Fibroblast of lung (primary cell): ENCODE data around the gene AGBL1.

ENCODE experiments used
- EZH2 ChIP-seq: IDR thresholded peaks from 2 replicates; pipeline ENCODE4 v1.5.1; 2012; ENCODE audit warnings: low read length, control low read depth, mild to moderate bottlenecking; ENCODE audit errors: missing control alignments
- TF ChIP-seq, protein P1 (sequence below), 2 donors: IDR thresholded peaks in 1 of 2; conservative IDR thresholded peaks in 1 of 2; 1 replicate in 1 of 2; 2 replicates in 1 of 2; pipeline ENCODE4 v1.5.1; 2011 to 2012; ENCODE audit warnings: low read length in 2 of 2, control low read depth in 1 of 2, inconsistent platforms in 1 of 2, low read depth in 1 of 2, mild to moderate bottlenecking in 1 of 2

DNA sequence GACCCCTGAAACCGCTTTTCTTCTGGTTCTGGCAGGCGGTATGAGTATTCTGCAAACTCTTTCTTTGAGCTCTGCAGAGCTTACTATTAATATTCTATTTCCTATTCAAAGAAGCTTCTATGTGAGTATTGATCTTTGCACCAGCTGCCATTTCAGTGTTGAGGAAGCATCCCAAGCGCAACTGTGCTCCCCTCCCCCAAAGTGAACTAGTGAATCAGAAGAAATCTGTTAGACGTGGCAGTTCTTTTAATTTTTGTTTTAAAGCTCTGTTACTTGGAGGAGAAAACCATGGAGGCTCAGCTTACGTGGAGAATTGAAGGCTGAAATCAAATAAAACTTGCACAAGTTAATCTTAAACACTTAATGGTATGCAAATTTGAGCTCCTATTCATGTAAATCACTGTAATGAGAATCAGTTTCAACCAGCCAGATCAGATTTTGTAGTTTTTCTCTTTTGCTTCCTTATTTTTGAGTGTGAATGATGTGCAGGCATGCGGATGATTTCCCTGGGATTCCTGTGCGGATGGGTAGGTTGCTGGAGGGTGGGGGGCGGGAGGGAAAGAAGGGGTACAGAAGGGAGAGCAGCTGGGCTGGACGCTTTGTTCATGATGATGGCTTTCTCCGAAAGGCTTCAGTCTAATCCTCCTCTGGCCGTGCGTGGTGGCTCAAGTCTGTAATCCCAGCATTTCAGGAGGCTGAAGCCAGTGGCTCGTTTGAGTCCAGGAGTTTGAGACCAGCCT, 16.1 kb upstream of the AGBL1 start:
- TF ChIP-seq, protein P1, sequence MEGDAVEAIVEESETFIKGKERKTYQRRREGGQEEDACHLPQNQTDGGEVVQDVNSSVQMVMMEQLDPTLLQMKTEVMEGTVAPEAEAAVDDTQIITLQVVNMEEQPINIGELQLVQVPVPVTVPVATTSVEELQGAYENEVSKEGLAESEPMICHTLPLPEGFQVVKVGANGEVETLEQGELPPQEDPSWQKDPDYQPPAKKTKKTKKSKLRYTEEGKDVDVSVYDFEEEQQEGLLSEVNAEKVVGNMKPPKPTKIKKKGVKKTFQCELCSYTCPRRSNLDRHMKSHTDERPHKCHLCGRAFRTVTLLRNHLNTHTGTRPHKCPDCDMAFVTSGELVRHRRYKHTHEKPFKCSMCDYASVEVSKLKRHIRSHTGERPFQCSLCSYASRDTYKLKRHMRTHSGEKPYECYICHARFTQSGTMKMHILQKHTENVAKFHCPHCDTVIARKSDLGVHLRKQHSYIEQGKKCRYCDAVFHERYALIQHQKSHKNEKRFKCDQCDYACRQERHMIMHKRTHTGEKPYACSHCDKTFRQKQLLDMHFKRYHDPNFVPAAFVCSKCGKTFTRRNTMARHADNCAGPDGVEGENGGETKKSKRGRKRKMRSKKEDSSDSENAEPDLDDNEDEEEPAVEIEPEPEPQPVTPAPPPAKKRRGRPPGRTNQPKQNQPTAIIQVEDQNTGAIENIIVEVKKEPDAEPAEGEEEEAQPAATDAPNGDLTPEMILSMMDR (conservative IDR thresholded peaks at IDR 0.05 in 1 of 2, IDR thresholded peaks at IDR 0.05 in 1 of 2; ENCODE audit: low read depth in 1 of 2, low read length in 2 of 2): no peak
- no peak for TF ChIP-seq EZH2
